SKM-1 treated with dmso at 0.1 percent for 144 hours (cell line): ENCODE data around the gene EPB41L4B.
"Not testable (repeated sequence)": the region's sequence is repeated elsewhere in the genome, so short reads cannot be mapped to it uniquely, and the experiment has no call there.

Source experiments
- DNase-seq: peaks from one replicate; lab custom pipeline; 2025; ENCODE audit not compliant: unreplicated experiment; lab: John Stamatoyannopoulos, UW

EPB41L4B gene

GRCh38 chr9:109301012-109301411 lies 19.8 kb downstream of the EPB41L4B start:
- DNase-seq = no peak

DNA sequence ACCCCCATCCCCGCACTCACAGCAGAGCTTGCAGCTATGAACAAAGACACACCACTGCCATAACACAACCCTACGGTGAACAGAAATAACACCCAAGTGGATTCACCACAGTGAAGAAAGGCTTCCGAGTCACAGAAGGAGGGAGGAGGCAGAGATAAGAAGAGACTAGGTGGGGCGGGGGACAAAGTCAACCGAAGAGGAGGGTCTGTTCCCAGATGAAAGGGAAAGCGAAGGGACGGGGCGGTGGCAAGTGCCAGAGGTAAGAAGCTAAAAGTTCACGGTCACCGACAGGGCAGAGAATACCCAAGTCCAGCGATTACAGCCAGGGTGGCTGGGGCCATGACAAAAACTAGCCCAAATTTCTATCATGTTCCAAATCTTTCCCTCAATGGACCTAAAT lies 21.0 kb downstream of the EPB41L4B start:
- DNase-seq = no peak

- no peak for DNase-seq
Observed at GRCh38 chr9:109297899-109298298, 23.0 kb downstream of the EPB41L4B start.

DNA sequence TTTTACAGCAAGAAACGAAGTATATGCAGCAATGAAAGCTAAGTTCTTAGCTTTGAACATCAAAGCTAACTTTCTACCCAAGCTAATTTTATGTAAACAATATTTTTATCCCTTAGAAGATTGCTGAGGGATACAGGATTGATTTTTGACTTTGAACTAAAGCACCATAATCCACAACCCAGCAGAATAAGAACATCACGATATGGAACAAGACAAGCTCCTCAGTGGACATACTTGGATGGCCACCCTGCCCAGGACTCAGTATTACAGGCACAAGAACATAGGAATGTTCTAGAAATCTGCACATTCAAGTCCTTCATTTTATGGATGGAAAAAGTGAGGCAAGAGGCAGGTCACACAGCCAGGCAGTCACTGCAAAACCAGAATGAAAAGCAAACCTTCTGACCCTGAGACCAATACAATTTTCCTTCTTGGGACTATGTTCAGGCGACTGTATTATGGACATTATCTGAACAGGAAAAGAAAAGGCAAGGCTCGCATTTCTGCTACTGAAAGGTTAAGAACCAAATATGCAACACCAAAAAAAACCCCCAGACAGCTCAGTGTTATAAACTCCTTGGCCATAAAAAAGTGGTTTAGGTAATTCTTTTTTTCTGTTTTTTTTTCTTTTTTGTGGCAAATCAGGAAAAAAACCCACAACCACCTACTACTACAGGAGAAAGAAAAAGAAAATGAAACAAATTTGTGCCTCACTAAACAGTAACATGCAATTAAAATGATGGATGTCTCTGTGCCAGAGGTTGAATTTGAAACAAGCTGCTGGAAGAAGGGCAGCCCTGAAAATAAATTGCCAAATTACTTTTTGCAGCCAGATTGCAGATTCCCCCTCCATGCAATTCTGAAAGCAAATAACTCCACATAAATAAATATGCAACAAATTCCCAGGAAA lies 25.4 kb downstream of the EPB41L4B start:
- no peak for DNase-seq

DNA sequence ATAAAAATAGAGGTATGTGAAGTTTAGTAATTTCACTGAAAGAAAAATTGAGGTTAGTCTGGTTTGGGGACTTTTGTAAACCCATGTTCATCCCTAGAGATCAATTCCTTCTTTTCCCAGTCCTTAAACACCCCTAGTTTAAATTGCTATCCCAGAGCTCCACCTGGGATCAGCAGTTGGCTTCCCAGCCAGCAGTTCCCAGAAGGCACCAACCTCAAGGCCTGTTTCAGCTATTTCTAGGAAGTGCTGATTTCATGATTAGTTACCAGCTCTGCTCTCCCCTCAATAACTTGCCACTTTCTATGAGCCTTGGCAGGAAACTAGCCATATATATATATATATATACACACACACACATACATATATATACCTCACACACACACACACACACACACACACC lies 30.5 kb downstream of the EPB41L4B start:
- no peak for DNase-seq

GRCh38 chr9:109289931-109290330 lies 30.9 kb downstream of the EPB41L4B start:
- no peak for DNase-seq

DNA sequence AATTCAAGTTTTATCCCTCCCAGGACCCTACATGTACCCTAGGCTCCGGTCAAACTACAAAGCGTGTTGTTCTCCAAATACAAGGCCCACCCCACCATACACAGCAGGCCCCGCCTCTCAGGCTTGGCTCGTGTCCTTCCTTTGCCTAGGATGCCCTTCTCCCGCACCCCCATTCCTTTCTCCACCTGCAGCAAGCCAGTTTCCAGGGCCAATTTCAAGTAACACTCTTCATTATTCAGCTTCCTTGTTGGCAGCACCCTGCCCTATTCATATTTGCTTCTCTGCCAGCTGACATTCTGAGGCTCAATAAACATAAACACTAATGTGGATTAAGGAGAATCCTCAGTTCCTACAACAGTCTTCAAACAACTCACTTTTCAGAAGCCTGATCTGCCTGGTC lies 31.7 kb downstream of the EPB41L4B start:
- no peak for DNase-seq

GRCh38 chr9:109286981-109287380 lies 33.9 kb downstream of the EPB41L4B start:
- no peak for DNase-seq

DNA sequence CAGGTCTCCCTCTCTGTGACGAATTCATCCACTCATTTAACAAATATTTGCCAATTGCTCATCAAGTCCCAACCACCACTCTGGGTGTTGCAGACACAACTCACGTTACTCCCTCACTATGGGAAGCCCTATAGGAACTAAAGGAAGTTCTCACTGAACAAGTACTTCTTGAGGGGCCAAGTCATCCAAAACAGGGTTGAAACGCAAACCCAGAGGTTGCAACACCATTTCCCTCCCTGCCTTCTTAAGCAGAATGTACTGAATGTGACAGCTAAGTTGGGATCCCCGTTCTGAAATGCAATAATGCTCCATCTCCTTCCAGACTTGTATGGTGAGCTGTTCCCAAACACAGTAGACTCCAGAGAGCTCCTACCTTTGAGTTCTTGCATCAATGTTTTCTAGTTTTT lies 34.3 kb downstream of the EPB41L4B start:
- DNase-seq = no peak

DNA sequence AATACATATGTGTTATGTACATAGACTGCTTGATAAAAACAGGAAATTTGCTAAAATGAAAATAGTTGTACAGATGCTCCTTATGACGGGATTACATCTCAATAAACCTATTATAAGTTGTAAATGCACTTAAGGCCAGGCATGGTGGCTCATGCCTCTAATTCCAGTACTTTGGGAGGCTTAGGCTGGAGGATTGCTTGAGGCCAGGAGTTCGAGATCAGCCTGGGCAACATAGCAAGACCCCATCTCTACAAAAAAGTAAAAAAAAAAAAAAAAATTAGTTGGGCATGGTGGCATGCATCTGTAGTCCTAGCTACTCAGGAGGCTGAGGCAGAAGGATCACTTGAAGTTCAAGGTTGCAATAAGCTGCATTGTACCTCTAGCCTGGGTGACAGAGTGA lies 37.2 kb downstream of the EPB41L4B start:
- DNase-seq = not testable (repeated sequence)

DNA sequence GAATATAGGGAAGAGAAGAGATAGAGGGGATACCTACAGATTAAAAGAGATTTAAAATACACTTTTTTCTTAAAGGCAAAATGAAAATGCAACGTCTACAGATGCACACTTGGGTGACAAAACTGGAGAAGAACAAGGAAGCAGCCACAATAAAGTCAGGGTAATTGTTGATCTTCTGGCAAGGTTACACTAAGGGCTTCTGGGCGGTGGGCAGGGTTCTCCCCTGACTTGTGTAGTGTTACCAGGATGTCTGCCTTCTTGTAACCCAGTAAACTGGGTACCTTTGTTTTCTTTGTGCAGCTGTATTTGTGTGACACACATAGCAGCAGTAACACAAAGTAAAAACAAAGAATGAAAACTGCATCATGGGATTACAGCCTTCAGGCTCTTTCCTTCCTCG lies 37.8 kb downstream of the EPB41L4B start:
- DNase-seq = no peak

GRCh38 chr9:109282302-109282701 lies 38.6 kb downstream of the EPB41L4B start:
- no peak for DNase-seq

GRCh38 chr9:109281518-109281917 lies 39.3 kb downstream of the EPB41L4B start:
- no peak for DNase-seq

DNA sequence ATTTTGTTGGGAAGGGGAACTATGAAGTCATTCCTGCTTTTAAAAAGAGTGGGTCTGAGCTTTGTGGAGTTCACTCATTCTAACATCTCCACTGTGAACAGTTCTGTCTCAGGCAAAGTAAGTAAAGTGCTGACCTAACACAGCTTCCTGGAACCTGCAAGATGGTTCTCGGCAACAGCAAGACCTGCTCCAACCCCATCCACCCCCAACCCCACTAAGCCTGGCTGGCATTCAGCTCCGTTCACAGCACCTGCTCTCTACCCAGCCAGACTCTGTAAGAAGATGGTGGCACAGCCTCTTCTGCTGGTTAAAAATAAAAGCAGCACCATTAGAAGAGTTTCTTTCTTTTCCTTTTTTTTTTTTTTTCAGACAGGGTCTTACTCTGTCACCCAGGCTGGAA lies 42.0 kb downstream of the EPB41L4B start:
- no peak for DNase-seq

- no peak for DNase-seq
Observed at GRCh38 chr9:109278216-109278615, 42.6 kb downstream of the EPB41L4B start.

DNA sequence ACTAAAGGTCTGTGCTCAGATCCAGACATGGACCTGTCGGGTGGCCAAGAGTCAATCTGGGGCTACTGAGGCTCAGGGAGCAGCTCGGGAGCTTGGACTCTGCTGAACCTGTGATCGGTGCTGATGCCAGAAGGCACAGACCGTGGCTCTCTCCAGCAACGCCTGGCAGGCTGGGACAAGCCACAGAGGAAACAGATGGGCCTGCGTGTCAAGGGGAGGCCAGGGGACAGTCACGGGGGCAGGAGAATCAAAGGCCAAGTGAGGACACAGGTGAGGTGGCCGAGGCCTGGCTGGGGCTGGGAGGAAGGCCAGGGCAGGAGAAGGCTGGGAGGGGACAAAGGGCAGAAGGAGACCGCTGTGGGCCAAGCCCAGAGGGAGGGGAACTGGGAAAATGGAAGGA lies 43.4 kb downstream of the EPB41L4B start:
- DNase-seq = no peak

GRCh38 chr9:109276469-109277440 lies 44.1 kb downstream of the EPB41L4B start:
- DNase-seq = no peak

GRCh38 chr9:109274884-109275730 lies 45.8 kb downstream of the EPB41L4B start:
- no peak for DNase-seq

GRCh38 chr9:109273869-109274268 lies 47.0 kb downstream of the EPB41L4B start:
- no peak for DNase-seq

GRCh38 chr9:109272745-109273144 lies 48.1 kb downstream of the EPB41L4B start:
- no peak for DNase-seq

DNA sequence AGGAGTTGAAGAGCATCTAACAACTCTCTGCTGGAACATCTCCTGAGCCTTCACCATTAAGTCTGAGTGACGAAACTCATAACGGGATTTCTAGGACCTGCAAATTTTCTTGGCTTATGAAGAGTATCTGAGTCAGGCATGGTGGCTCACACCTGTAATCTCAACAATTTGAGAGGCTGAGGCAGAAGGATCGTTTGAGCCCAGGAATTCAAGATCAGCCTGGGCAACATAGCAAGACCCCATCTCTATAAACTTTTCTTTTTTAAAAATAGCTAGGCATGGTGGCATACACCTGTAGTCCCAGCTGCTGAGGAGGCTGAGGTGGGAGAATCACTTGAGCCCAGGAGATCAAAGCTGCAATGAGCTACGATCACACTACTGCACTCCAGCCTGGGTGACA lies 48.8 kb downstream of the EPB41L4B start:
- no peak for DNase-seq
